GM23338 (cell line): ENCODE results near the gene LRRC26.

Experiments used
- CREB1 ChIP-seq: fragments of 250-450 bp; sonication (Bioruptor Pico); IDR thresholded peaks from 2 replicates; pipeline ENCODE4 v1.5.0; 2020; ENCODE audit warnings: low read depth, mild to moderate bottlenecking, moderate library complexity
- CTCF ChIP-seq, 2 experiments: fragments of 200-600 bp in 1 of 2; sonication (generic) in 1 of 2; conservative IDR thresholded peaks; 2 replicates each; pipeline versions ENCODE4 v1.5.1 to v1.6.1; 2016 to 2017; ENCODE audit warnings: antibody characterized with exemption in 2 of 2, low read depth in 2 of 2, mild to moderate bottlenecking in 2 of 2, moderate library complexity in 1 of 2
- EZH2 ChIP-seq: fragments of 200-600 bp; sonication (generic); IDR thresholded peaks from one replicate; pipeline ENCODE4 v1.8.0; 2017; ENCODE audit warnings: antibody characterized with exemption, mild to moderate bottlenecking, low read depth; ENCODE audit not compliant: unreplicated experiment
- EZH2phosphoT487 ChIP-seq: fragments of 200-600 bp; sonication (generic); IDR thresholded peaks from one replicate; pipeline ENCODE4 v1.8.1; 2018; ENCODE audit warnings: antibody characterized with exemption; ENCODE audit not compliant: unreplicated experiment
- JUNB ChIP-seq: IDR thresholded peaks from one replicate; pipeline ENCODE4 v1.6.1; 2016; ENCODE audit warnings: antibody characterized with exemption; ENCODE audit not compliant: unreplicated experiment
- POLR2AphosphoS5 ChIP-seq: IDR thresholded peaks from 2 replicates; pipeline ENCODE4 v1.6.1; 2016; ENCODE audit warnings: antibody characterized with exemption, low read depth
- REST ChIP-seq: IDR thresholded peaks from one replicate; pipeline ENCODE4 v1.6.1; 2018; ENCODE audit warnings: antibody characterized with exemption; ENCODE audit not compliant: unreplicated experiment
- STAT1 ChIP-seq: IDR thresholded peaks from one replicate; pipeline ENCODE4 v1.6.1; 2016; ENCODE audit warnings: antibody characterized with exemption; ENCODE audit not compliant: unreplicated experiment
- ZNF331 ChIP-seq: fragments of 250-450 bp; sonication (Bioruptor Pico); IDR thresholded peaks from 2 replicates; pipeline ENCODE4 v1.5.0; 2020; ENCODE audit warnings: low read depth, mild to moderate bottlenecking, moderate library complexity
- ZNF462 ChIP-seq: fragments of 250-450 bp; sonication (Bioruptor Pico); IDR thresholded peaks from 2 replicates; pipeline ENCODE4 v1.5.0; 2020; ENCODE audit warnings: mild to moderate bottlenecking, moderate library complexity

- TF ChIP-seq CTCF (conservative IDR thresholded peaks at IDR 0.05; ENCODE audit: low read depth in 2 of 2) (no peak), EZH2 (no peak), REST (no peak), ZNF462 (no peak), EZH2phosphoT487 (no peak), POLR2AphosphoS5 (no peak), CREB1 (no peak), JUNB (no peak), STAT1 (no peak), ZNF331 (CRISPR knock-in tag) (no peak)
Observed at GRCh38 chr9:137218754-137219271, 49.0 kb upstream of the LRRC26 start.
